ENCODE results near the gene KIRREL3.

- TF ChIP-seq CTCF (conservative IDR thresholded peaks at IDR 0.05): no peak
- TF ChIP-seq ZFX (IDR thresholded peaks at IDR 0.05): no peak
Observed at GRCh38 chr11:126510621-126511370, 489.8 kb downstream of the KIRREL3 start.
